ENCODE results near the gene SWT1.

DNA sequence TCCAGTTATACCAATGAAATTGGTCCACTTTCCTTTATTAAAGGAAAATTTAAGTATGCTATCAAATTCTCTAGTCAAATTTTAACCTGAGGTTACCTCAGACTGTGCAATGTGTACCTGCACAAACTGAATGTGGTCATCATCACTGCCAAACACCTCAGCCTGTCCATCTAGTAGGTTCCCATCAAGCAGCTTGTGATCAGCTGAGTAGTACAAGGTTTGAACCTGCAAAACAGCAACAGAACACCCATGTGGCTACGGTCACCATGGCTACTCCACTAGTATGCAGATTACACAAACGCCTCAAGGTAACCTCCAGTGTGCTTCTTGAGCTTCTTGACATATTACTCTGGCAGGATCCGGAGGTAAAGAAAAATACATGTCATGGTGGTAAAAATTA, 148.5 kb downstream of the SWT1 start:
- TF ChIP-seq GATA3 (IDR thresholded peaks at IDR 0.05; ENCODE audit: low read depth, low read length) (no peak), GATA2 (IDR thresholded peaks at IDR 0.05; ENCODE audit: low read depth, low read length) (no peak)
